Left colon (tissue), 2 donors: Measurements from ENCODE around the gene LITAFD. TPM values are rescaled to one million over a fixed set of nuclear protein-coding genes. Genes with fewer than 3 reads are reported as not detected.

Experiments used
- ATAC-seq: fragments of 200-7000 bp; cut with Tn5 transposase; one replicate; pipeline ENCODE4 v1.9.1; 2020; ENCODE audit warnings: mild to moderate bottlenecking, moderate library complexity
- DNase-seq, 2 donors: peaks; one replicate each; pipeline ENCODE4 v3.0.0-alpha.2; 2020
- intact Hi-C, 2 donors: fragments of 100-400 bp; cut with DNase I in 1 of 2; cut with micrococcal nuclease in 1 of 2; formaldehyde crosslinking; loops; one replicate each; pipeline versions ENCODE4 v1.11.2 to v1.14.0; 2022; cut with DNase I, micrococcal nuclease
- total RNA-seq, 2 donors: library from RNA; stranded (reverse); fragmentation: NEBNext Ultra II Directional; extraction: Animal tissue kit (Norgen Biotek cat#: 25700); gene quantifications; one replicate each; pipeline ENCODE4 v1.2.1, GENCODE V29; 2021
- donor health status: DM: no; HTN: no; CAD: no.
- donor health status: DM: yes; HTN: yes; CAD: no.

The LITAFD gene
- total RNA-seq, 2 donors from 2014 or later, result not detected

DNA sequence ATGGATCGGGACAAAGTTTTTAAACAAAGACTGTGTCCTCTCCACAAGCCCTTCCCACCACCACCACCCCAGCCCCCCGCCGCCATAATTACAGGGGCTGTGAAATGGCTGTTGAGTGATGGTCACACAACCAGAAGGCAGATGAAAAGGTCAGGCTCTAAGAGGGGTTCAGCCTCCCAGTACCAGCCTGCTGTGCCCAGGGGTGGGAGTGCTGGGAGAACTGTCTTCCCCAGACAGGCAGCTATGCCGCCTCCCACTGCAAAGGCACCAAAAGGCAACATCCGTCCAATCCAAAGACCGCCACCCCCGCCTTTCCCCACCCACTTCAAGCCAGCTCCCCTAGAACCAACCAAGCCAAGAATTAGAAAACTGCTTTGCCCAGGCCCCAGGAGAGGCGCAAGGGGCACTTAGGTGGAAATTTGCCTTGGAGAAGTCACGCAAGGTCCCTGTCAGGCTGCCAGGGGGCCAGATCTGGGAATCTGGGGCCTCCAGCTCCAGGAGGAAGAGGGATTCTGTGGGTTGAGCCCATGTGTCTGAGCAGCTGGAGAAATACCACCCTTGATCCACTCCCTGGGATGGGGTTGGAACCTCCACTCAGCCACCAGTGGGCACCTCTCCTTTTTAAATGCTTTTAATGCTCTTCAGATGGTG is 27.7 kb upstream of the LITAFD start:
- DNase-seq (no peak), ATAC-seq (no peak)
- intact Hi-C loops, result no loop called here

GRCh38 chr16:8855051-8855786 is 26.9 kb upstream of the LITAFD start:
- intact Hi-C loops, result no loop called here
- ATAC-seq (peak; percentile 11), DNase-seq (no peak)

- ATAC-seq, result no peak
- intact Hi-C loops, result no loop called here
- DNase-seq, result no peak
Observed at GRCh38 chr16:8855972-8856371, 26.2 kb upstream of the LITAFD start.

DNA sequence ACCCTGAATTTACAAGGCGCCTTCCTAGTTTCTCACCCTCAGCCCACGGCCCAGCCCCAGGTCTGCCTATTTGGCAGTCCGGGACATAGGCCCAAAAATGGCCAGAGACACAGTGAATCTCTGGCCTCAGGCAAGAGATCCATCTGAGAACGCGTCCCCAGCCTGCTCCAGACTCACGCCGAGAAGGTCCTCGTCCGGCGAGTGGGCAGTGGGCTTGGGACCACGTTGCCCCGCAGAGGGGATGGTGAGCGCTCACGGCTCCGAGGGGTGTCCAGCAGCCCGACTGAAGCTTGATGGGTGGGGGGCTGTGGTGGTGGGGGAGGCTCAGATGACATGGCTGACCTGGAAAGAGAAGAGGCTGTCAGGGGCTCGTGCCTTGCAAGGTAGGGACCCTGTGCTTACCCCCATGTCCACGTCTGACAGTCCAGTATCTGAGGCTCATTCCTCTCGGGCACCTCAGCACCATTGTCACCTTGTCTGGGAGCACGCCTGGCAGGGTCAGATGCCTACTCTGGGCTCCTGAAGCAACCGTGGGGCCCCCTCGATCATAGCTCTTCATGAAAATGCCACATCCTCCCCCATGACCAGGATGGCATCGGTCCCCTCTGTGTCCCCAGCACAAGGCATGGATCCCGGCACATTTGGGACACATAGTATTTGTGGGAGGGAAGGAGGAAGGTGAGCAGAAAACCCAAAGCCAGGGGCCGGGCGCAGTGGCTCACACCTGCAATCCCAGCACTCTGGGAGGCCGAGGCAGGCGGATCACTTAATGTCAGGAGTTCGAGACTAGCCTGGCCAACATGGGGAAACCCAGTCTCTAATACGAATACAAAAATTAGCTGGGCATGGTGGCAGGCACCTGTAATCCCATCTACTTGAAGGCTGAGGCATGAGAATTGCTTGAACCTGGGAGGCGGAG is 22.9 kb upstream of the LITAFD start:
- intact Hi-C loops, result no loop called here
- DNase-seq (peak in 1 of 2 donors; percentile 6), ATAC-seq (no peak)

- intact Hi-C loops, result no loop called here
- no peak for DNase-seq
- no peak for ATAC-seq
Observed at GRCh38 chr16:8859913-8860881, 22.0 kb upstream of the LITAFD start.

GRCh38 chr16:8861563-8862308 is 20.4 kb upstream of the LITAFD start:
- intact Hi-C loops, result no loop called here

DNA sequence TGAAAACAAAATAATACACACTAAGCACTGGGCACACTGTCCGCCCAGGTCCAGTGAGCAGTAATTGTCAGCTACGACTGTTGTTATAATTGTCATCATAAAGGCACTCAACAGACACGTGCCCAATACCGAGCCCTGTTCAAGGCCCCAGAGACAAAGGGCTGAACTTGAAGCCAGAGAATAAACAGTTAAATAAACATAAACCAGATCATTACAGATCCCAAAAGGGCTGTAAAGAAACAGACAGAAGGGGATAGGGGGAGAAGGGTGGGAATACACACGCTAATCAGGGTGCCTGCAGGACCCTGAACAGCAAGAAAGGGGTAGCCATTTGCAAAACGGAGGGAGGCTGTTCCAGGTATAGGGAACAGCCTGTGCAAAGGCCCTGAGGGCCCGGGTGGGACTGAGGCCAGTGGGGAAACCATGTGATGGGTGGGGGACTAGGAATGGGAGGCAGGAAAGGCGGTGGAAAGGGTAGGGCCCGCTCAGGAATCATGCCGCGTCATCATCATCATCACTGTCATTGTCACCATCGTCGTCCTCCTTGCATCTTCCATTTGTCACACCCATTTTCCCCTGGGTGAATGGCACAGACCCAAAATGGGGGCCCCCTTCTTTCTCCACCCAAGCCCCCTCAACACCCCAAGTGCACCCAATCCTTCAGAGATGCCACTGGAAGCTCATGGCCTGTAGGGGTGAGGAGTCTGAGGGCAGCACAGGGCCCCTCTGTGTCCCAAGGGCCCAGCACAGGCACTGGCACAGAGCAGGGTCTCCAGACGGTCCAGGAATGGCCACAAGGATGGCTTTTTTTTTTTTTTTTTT is 19.6 kb upstream of the LITAFD start:
- intact Hi-C loops, result no loop called here
- DNase-seq (no peak), ATAC-seq (no peak)

More at GRCh38 chr16:8861563-8862308, 20.4 kb upstream of the LITAFD start:
- ATAC-seq (no peak), DNase-seq (no peak)

- DNase-seq (peak; percentile 69), ATAC-seq (peak; percentile 56)
- intact Hi-C loops, result no loop called here
Observed at GRCh38 chr16:8863594-8864424, 18.3 kb upstream of the LITAFD start.

DNA sequence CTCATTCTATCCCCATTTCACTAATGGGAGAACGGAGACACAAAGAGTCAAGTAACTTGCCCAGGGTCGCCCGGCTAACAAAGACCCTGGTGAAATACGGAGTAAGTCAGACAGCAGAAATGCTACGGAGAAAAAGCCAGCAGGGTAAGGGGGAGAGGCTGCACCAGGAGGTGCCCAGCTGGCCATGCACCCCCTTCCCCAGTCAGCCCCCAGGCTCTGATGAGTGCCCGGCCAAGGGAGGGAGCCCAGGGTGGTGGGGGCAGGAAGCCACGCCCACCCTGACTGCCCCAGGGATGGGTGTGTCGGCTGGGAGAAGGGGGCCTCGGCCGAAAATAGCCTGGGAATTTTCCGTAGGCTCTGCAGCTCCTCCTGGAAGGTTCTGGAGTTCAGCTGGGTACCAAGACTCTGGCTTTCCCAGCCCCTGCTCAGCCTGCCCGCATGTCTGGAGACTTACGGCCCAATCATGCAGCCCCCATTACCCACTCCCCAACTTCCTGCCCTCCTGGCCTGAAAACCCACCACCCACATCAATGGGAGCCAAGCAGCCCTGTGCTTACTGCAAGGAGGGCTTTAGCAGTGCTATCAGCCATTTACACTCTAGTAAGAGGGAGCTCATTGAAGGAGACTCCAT is 17.6 kb upstream of the LITAFD start:
- ATAC-seq (no peak), DNase-seq (no peak)
- intact Hi-C loops, result loop anchor here in 1 of 2 donors (5.0 kb wide), 1 partner anchor 233 kb away; no protein-coding TSS in a partner anchor

DNA sequence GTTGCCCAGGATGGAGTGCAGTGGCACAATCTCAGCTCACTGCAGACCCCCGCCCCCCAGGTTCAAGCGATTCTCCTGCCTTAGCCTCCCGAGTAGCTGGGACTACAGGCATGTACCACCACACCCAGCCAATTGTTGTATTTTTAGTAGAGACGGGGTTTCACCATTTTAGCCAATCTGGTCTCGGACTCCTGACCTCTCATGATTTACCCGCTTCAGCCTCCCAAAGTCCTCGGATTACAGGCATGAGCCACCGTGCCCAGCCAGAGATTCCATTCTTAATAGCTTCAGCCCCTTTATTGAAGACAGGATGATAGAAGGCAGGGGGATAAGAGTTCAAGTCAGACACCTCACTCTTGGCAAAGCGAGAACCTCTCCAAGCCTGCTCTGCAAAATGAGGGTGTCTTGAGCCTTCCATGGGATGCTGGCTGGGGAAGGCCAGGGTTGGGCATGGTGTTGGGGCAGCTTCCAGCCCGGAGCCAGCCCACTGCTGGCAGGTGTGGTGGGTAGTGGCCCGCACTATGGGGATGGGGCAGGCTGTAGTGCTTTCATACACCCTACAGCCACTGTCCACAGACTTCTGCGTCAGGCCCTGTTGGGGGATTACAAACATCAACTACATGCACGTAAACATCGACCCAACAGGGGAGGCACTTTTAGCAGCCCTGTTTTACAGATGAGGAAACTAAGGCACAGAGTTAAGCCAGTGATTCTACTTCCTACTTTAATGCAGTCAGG is 16.8 kb upstream of the LITAFD start:
- no peak for DNase-seq
- no peak for ATAC-seq
- intact Hi-C loops, result loop anchor here in 1 of 2 donors (5.0 kb wide), 1 partner anchor 232 kb away; no protein-coding TSS in a partner anchor

GRCh38 chr16:8866118-8866883 is 15.8 kb upstream of the LITAFD start:
- intact Hi-C loops, result loop anchor here in 1 of 2 donors (5.0 kb wide), 1 partner anchor 231 kb away; no protein-coding TSS in a partner anchor
- peak; percentile 58 to 60 for DNase-seq
- peak; percentile 3 for ATAC-seq

- ATAC-seq (no peak), DNase-seq (no peak)
- intact Hi-C loops, result loop anchor here in 1 of 2 donors (5.0 kb wide), 1 partner anchor 230 kb away; no protein-coding TSS in a partner anchor
Observed at GRCh38 chr16:8866884-8867215, 15.3 kb upstream of the LITAFD start.

- DNase-seq (peak; percentile 73 to 81), ATAC-seq (no peak)
- intact Hi-C loops, result loop anchor here in 1 of 2 donors (5.0 kb wide), 1 partner anchor 230 kb away; no protein-coding TSS in a partner anchor
Observed at GRCh38 chr16:8867216-8867931, 14.8 kb upstream of the LITAFD start.
